Stimulated activated CD8-positive, alpha-beta memory T cell treated with anti-CD3 and anti-CD28 coated beads, Interleukin-15, amount 100 ng/mL, for 1 hour (primary cell): ENCODE results near the gene B3GAT1.

Experiments
- DNase-seq: peaks from one replicate; pipeline ENCODE4 v3.0.0-alpha.2; 2020; ENCODE audit warnings: low read depth

B3GAT1 gene

DNA sequence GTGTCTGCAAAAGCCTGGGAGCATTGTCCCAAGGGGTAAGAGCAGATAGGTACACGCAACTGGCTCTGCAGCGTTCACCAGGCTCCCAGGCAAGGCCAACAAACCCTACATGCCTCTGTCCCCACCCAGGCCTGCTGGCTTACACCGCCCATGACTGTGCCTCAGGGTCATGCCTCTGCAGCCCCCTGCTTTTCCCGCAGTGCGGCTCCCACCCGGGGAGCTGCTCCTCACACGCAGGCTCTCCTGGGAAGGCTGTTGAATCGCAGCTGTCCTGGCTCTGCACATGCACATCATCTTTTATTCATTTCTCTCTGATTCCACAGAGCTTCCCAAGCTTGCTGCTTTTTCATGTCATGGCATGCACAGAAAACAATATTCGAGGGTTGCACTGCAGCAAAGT, 29.2 kb upstream of the B3GAT1 start:
- no peak for DNase-seq

DNA sequence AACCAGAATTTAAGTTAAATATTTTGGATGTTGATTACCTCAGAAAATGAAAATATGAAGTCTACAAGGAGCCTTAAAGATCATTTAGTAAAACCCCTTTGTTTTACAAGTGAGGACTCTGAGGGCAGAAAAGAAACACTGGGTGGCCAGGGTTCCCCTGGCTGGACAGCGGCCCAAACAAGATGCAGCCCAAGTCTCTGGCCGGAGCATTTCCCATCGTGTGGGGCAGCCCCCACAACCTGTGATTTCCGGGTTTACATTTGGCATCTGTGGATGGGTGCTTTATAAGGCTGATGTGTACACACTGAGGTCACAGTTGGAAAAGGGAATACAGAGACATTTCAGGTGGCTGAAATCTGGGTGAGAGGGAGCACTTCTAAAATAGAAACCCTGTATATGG, 28.8 kb upstream of the B3GAT1 start:
- no peak for DNase-seq

DNA sequence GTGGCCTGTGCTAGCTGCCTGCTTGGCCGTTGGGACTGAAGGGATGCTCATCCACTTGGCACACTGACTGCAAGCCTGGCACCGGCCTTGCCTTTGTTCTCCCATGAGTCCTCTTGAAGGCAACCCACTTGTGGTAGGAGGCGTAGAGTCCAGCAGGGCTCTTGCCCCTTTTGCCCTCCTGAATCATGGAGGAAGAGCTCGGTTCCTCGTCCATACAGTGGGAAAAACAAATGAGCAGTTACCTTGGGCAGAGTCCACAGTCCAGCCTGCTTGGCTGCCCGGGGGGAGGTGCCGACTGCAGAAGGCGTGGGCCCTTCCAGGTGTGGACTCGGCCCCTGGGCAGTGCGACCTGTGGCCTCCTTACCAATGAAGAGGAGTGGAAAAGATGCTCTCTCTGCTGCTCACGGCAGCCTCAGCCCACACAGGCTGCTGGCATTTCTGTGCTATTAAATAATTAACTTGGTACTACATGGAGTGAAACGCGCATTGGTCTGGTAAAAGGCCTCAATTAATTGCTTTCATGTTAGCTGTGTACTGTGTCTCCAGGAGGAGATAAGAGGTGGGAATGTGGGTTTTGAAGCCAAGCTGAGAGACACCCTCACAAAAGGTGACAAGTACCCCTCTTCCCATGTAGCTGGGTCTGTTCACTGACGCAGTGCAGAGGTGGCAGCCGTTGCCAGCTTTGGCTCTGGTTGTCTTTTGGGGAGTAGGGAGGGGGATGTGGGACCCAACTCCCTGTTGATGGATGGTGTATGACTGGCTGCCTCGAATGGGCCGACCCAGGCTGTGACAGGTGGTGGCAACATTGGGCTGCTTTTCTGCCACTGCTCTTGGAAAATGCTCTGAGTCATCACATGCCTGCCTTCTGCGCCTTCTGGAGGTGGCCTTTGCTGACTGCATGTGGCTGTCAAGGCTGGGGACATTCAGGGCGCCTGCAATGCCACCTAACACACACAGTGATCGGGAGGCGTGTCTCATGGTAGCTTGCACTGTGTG, 26.8 kb upstream of the B3GAT1 start:
- no peak for DNase-seq

DNA sequence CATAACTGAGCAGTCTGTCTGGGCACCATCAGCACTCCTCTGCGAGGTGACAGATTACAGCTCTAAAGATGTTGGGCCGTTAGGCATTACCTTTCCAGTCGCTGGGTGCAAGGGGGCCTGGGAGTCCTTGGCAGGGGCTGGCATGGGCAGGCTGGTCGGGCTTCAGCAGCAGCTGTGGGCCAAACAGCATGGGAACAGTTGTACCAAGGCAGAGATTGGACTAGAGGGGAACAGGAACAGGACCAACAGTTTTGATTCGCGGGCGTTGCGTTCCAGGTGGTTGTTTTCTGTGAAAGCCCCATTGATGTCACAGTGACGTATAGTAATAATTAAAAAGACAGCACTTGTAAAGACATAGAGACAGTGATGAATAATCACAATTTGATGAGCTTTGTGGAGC, 25.8 kb upstream of the B3GAT1 start:
- DNase-seq, result no peak

DNA sequence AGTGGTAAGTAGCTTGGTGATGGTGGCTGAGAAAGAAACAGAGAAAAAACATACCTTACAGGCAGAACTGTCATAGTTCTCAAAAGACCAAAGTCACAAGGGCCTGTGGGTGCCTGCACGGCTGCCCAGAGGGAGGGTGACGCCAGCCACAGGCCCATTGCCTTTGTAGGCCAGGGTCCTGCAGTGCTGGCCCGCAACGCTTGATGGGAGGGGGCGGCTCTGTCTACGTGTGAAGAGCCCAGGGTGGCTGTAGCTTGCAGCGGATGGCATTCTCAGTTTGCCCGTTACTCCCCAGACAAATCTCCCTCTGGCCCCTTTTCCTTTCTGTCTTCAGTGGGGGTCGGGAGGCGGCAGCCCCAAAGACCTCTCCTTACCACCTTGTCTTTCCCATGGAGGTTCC, 24.7 kb upstream of the B3GAT1 start:
- DNase-seq, result no peak

DNA sequence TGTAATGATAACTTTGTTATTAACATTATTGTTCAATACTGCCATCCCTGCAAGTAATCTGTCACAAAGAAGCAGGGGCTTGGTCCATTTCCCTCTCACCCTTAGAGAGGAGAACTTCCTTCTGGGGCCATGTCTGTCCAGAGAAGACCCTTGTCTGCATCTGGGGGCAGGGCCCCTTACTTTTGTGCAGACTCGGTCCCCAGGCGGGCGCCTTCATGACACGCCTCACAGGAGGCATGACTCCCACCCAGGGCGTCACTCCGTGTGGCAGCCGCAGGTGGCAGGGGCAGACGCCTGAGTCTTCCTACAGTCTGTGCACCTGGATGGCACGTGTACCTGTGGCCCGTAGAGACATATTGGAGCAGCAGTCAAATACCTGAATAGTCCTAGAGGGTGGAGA, 21.8 kb upstream of the B3GAT1 start:
- no peak for DNase-seq

DNA sequence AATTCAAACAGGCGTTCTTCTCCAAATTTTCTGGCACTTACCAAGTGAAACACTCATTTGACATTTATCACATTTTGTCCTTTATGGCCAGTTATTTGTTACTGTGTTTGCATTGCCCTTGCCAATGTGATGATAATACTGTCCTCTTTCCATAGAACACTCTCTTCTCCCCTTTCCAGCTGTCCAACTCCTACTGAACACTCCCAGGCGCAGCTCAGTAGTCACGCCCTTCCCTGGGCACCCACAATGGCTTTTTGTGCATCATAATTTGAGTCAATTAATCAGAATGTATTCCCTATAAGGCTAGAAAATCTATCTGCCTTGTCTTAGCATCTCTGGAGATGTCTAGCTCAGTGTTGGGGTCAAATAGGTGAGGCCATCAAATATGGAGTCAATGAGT, 21.2 kb upstream of the B3GAT1 start:
- DNase-seq, result no peak

DNA sequence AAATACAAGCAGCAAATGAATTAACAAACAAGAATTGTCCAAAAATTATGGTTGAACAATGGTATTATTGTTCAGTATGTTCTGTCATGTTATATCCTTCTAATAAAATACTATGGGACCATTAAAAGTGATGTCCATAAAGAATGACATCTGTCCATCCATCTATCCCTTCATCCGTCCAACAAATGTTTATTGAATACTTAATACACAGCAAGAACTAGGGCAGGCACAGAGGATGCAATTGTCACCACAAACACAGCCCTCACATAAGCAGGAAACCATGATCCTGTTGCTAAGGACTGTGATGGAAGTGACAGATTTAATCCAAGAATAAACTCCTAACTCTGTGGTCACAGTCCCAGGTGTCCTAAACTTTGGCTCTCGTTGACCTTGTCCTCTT, 20.7 kb upstream of the B3GAT1 start:
- no peak for DNase-seq

DNA sequence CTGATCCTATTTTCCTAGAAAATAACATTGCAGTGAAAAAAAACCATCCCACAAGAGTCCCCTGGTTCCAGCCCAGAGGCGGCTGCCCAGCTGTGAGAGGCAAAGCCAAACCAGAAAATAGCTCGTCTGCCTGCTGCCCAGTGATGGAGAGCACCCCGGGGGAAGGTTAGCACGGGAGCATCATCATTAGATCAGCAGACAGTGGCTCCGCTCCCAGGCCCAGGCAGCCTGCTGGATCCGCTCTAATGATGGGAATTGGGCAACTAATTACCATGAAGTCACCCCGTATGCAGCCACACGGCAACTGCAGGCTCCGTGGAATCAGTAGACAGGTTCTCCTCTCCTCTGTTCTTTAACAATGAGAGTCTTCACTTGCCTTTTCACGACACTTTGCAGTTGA, 17.1 kb upstream of the B3GAT1 start:
- DNase-seq, result no peak

DNA sequence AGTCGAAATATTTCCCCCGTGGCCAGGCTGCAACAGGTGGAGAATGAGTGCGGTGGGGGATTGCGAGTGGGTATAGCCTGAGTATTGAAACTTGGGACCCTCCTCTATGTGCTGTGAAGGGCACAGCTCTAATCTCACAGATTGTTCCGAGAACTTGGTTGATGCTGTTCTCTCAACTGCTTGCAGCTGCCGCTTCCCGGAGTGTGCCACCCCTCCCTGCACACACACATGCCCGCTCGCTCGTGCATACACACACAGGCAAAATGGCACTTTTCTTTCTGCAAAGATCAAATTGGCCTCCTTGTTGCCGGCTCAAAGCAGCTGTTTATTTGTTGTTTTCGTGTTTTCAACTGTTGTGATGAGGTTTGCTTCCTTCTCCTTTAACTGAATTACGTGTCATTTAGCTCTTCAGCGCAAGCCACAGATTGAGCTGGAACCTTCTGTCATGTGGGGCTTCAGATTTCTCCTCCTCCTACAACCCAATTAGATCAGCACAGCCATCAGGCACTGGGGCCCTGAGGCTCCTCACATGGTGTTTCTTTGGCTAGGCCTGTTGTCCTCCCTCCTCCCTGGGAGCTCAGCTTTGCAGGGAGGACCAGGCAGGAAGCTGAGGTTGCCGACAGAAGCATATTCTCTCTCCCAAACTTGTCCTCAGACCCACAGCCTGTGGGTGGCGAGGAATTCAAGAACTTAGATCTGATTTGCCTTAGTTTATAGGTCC, 13.9 kb upstream of the B3GAT1 start:
- DNase-seq, result no peak

DNA sequence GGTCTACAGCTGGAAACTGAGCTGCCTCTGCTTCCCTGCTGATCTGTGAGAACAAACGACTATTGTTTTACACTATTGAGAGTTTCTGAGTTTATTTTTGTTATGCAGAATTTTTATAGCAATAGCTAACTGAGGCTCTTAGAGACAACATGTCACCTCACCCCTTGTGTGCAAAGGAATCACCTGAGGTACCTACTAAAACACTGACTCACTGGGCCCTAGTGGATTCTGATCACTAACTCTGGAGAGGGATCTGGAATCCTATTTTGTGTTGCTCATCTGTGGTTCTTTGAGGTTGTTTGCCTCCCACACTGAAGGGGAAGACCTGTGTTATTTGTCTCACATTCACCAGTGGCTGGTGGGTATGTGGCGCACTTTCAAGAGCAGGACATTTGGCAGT, 13.4 kb upstream of the B3GAT1 start:
- no peak for DNase-seq

DNA sequence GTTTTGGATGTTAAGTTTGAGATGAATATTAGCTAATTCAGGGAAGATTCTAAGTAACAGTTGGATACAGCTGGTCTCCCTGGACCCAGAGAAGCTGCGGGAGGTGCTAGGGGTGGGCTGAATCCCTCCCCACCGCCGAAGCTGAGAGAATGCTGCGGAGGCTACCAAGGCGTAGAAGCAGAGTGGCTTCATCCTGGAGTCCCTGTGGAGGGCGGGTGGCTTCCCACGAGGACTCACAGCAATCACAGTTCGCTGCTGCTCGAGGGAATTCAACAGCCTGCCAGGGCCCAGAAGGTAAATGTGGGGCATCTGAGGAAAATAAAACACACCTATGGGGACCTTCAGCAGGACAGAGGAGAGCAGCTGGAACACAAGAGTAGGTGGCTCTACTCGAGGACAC, 11.1 kb upstream of the B3GAT1 start:
- DNase-seq, result no peak

DNA sequence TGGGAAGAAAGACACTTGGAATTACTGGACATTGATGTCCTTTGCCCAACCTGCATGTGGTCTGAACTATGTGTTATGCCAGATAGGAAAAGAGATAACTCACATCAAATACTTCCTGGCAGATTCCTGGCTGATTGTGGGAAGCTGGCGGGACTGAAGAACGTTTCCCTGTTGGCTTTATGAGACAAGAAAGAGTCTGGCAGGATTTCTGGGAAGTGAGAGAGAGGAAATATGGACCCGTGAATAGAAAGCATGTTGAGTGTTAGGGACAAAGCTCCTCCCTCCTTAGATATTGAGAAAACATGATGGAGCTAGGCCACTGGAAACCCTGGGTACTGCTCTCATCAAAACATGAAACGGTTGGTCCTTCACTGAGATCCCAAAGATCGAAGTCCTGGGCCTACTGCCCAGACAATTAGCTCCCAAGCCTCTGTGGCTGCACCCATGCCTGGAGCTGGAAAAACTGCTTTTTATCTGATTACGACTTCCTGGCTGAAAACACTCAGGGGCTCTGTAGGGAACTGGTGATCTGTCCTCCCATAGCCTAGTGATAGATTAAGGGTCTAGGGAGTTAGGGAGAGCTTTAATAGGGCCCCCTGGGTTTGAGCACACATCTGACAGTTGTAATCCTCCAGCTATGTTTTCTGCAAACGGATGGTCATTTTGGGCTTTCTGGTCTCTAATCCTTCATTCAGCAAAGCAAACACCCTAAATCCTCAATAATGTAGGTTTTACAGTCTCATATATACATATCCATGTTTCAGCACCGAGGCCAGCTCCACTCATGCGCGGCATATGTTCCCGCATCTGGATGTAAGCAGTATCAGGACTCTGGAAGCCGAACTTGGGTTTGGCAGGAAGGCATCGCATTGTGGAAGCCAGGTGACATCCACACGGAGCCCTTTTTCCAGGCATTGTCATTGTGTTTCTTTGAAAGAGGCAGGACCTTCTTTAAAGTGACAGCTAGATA, 6.1 kb upstream of the B3GAT1 start:
- no peak for DNase-seq

DNA sequence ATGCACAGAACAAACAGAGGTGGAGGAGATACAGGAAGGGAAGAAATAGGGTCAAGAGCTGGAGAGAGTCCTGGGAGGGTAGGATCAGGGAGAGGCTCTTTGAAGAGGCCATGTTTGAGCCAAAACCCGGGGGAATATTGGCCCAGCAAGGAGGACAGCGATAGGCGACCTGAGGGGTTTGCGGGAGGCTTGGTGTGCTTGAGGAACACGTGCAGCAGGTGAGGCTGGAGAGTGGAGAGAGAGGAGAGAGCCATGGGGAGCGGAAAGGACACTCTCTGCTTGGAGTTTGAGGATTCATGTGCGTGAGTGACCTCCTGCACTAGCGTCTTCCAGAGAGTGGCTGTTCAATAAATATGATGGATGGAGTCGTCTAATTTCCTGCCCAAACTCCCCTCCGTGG, 4.7 kb upstream of the B3GAT1 start:
- DNase-seq, result no peak

DNA sequence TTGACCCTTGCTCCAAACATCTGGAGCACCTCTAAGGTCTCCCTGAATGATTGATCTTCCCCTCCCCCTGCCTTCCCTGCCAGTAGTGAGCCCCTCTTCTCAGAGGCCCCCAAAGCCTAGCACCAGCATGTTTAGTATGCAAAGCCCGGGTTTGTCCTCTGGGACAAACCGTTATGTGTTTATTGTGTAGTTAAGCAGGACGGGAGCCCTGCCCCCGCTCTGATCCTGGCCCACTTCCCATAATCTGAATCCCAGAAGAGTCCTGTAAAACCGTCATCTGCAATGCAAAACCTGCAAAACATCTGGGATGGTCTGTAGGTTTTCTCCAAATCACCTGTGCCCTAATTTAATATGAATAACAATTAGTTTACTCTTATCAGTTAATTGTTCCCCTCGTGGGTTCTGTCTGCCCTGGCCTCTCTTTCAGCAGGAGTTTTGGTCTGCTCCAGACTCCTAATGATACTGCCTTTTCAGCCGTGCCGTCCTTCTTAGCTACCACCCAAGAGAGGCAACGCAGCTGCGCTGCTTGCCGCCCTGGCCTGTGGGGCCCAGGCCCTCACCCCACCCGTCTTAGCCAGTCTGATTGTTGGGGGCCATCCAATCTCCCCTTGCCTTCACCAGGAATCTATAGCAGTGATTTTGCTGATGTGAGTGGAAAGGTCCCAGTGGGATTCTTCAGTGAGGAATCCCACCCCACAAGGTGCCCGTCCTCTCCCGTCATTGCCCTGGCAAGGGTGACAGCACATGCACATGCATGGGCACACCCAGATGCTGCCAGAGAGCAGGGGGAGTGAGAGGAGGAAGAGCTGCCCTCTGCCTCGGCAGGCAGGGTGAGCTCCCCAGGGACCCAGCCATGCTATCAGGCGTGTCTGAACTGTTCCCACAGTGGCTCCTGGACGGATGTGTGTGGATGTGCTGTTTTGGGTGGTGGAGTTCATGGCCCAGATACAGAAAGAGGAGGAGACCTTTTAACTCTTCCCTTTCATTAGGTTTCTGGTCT, 3.0 kb upstream of the B3GAT1 start:
- DNase-seq, result no peak

DNA sequence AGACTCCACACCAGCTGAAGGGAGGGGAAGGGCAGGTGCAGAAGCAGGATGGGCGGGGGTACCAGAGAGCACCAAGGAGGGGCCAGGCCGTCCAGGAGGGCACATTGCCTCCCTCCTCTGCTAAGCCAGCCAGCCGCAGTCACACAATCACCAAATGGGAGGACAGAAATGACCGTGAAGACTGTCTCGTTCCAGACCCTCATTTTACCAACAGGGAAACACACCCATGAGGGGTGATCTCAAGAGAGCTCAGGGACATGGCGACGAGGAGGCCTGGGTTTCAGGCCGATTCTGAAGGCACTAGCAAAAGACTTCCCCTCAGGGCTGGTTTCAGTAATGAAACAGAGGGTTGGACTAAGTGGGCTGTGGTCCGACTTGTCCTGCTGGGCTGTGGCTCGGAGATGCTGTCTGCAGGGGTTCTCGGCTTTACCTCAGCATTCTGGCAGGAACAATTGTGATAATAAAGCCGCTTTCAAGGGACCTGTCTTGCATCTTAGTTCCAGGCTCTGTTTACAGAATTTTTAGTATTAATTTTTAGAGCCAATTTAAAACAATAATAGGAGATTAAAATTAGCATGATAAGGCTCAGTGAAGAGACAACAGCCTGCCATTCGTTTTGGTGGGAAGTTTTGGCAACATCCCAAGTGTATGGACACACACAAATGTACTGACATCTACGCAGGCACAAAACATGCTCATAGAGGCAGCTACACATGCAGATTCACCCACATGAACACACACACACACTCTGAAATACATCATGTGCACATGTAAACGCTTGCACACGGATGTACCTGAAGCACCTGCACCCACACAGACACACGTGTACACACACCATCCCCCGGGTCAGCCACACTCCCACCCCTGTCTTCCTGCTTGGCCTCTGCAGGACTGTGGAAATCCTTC, 2.0 kb upstream of the B3GAT1 start:
- DNase-seq, result no peak

DNA sequence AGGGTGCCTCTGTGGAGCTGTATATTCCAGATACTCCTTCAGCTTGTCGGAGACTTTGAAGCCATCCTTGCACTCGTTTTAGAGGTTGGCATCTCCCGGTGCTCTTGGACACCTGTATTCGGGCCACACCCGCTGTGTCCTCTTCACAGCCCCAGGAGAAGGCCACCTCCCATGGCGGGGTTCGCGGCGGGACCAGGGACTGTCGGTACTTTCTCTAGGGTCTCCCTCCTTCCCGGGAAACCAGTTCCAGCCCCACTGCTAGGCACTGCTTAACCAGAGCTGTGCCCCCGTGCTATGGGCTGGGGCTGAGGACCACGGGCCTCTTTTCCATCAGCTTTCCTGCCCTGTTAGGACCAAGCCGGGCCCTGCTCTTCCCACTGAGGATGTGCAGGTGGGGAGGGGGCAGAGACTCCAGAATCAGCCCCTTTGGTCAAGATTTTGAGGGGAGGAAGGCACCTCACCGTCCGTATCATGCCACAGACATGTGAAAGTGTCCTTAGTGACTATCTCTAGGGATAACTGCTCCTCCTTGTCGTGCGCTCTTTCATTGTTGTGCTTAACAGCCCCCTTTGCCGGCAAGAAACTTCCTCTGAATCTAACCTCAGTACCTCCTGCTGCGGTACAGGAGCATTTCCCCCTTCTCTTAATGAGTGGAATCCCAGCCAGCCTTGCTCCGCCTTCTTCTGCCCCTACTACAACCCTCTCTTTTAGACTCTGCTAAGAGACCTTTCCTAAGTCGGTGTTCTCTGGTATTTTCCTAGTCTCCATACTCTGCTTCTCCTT, 1.2 kb upstream of the B3GAT1 start:
- no peak for DNase-seq

DNA sequence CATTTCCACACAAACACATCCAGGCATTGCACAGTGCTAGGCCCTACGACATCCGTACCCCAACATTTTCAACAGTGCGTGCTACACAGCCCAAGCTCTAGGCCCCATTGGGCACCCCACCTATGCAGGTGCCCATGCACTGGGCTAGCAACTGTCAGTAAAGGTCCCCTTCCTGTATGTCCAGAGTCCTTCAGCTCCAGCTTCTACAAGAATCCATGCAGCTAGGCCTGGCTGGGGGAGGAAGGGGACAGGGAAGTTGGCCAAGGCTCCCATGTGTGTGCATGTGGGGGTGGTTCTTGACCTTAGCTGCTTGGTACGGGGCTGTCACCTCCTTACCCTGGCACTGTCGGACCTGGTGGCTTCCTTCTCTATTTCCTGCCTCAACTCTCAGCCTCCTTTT, 1.3 kb downstream of the B3GAT1 start:
- DNase-seq, result no peak
